ENCODE measurements around the gene MRPL16.
"Not testable (repeated sequence)": the region's sequence is repeated elsewhere in the genome, so short reads cannot be mapped to it uniquely, and the experiment has no call there.

Gene MRPL16

GRCh38 chr11:59807047-59807610 lies 3.4 kb downstream of the MRPL16 start:
- DNase-seq = no peak

GRCh38 chr11:59804061-59804460 lies 6.5 kb downstream of the MRPL16 start:
- no peak for DNase-seq

- peak; percentile 19 to 72 for DNase-seq
Measured at GRCh38 chr11:59802639-59803176, 7.9 kb downstream of the MRPL16 start.

- DNase-seq = no peak
Measured at GRCh38 chr11:59801981-59802638, 8.5 kb downstream of the MRPL16 start.

GRCh38 chr11:59801160-59801706 lies 9.3 kb downstream of the MRPL16 start:
- no peak for DNase-seq

- no peak for DNase-seq
Measured at GRCh38 chr11:59800390-59801025, 10.1 kb downstream of the MRPL16 start.

GRCh38 chr11:59794417-59794816 lies 16.2 kb downstream of the MRPL16 start:
- no peak for DNase-seq

GRCh38 chr11:59792507-59792906 lies 18.1 kb downstream of the MRPL16 start:
- DNase-seq = no peak

GRCh38 chr11:59791639-59792038 lies 18.9 kb downstream of the MRPL16 start:
- DNase-seq = no peak

GRCh38 chr11:59787816-59788215 lies 22.8 kb downstream of the MRPL16 start:
- no peak for DNase-seq

- no peak for DNase-seq
Measured at GRCh38 chr11:59787255-59787588, 23.4 kb downstream of the MRPL16 start.

GRCh38 chr11:59785818-59786217 lies 24.8 kb downstream of the MRPL16 start:
- no peak for DNase-seq

GRCh38 chr11:59784441-59784840 lies 26.1 kb downstream of the MRPL16 start:
- DNase-seq = not testable (repeated sequence)

GRCh38 chr11:59783632-59784090 lies 26.9 kb downstream of the MRPL16 start:
- no peak for DNase-seq

- DNase-seq = no peak
Measured at GRCh38 chr11:59782080-59782479, 28.5 kb downstream of the MRPL16 start.

GRCh38 chr11:59779487-59779886 lies 31.1 kb downstream of the MRPL16 start:
- DNase-seq = no peak

GRCh38 chr11:59778122-59778521 lies 32.5 kb downstream of the MRPL16 start:
- DNase-seq = no peak

GRCh38 chr11:59777104-59777503 lies 33.5 kb downstream of the MRPL16 start:
- DNase-seq = no peak

GRCh38 chr11:59776210-59777066 lies 34.1 kb downstream of the MRPL16 start:
- no peak for DNase-seq

- DNase-seq = no peak
Measured at GRCh38 chr11:59773083-59773440, 37.5 kb downstream of the MRPL16 start.

GRCh38 chr11:59771605-59772004 lies 39.0 kb downstream of the MRPL16 start:
- no peak for DNase-seq

- no peak for DNase-seq
Measured at GRCh38 chr11:59770869-59771268, 39.7 kb downstream of the MRPL16 start.

GRCh38 chr11:59770319-59770718 lies 40.3 kb downstream of the MRPL16 start:
- DNase-seq = no peak
